HepG2 (cell line): ENCODE results near the gene SAMD10. TPM values are rescaled to one million over a fixed set of nuclear protein-coding genes. Genes with fewer than 3 reads are reported as not detected.
A peak's percentile ranks its signal among the peaks of the same experiment; 100 is the strongest.

Source experiments
- ADNP ChIP-seq: sonication (generic); formaldehyde crosslinking; IDR thresholded peaks from 2 replicates; pipeline ENCODE4 v1.4.0; 2020; ENCODE audit warnings: missing genetic modification reagents
- AGO2 ChIP-seq: fragments of 200-400 bp; formaldehyde crosslinking; optimal IDR thresholded peaks from 2 replicates; pipeline ENCODE3; 2017; ENCODE audit warnings: mild to moderate bottlenecking, low read depth, low read length, moderate library complexity
- ARNT ChIP-seq: fragments of 450-650 bp; IDR thresholded peaks from 2 replicates; pipeline ENCODE4 v1.6.1; 2017
- ATF1 ChIP-seq: IDR thresholded peaks from 2 replicates; pipeline ENCODE4 v1.6.1; 2016; ENCODE audit warnings: mild to moderate bottlenecking, control low read depth
- BCL6 ChIP-seq: IDR thresholded peaks from 2 replicates; pipeline ENCODE4 v1.6.1; 2016; ENCODE audit warnings: missing genetic modification reagents, missing compliant biosample characterization
- E2F5 ChIP-seq: sonication (generic); formaldehyde crosslinking; conservative IDR thresholded peaks from 2 replicates; pipeline ENCODE4 v1.4.0; 2020; ENCODE audit warnings: missing genetic modification reagents
- ELF3 ChIP-seq: IDR thresholded peaks from 2 replicates; pipeline ENCODE4 v1.6.1; 2016; ENCODE audit warnings: missing genetic modification reagents, missing compliant biosample characterization
- HHEX ChIP-seq: IDR thresholded peaks from 2 replicates; pipeline ENCODE4 v1.6.1; 2016; ENCODE audit warnings: control low read depth
- JUN ChIP-seq: sonication (generic); formaldehyde crosslinking; IDR thresholded peaks from 2 replicates; pipeline ENCODE4 v1.4.0; 2020; ENCODE audit warnings: mild to moderate bottlenecking, missing genetic modification reagents
- KDM4B ChIP-seq: sonication (generic); formaldehyde crosslinking; IDR thresholded peaks from 2 replicates; pipeline ENCODE4 v1.4.0; 2020; ENCODE audit warnings: missing genetic modification reagents
- LRRFIP1 ChIP-seq: sonication (generic); formaldehyde crosslinking; conservative IDR thresholded peaks from 2 replicates; pipeline ENCODE4 v1.4.0; 2020; ENCODE audit warnings: missing genetic modification reagents
- NR2F2 ChIP-seq: IDR thresholded peaks from 2 replicates; pipeline ENCODE4 v1.6.1; 2012; ENCODE audit warnings: low read depth, inconsistent platforms, borderline replicate concordance
- RFX5 ChIP-seq: IDR thresholded peaks from 2 replicates; pipeline ENCODE4 v1.6.1; 2011; ENCODE audit warnings: low read depth, low read length, improper control_type of control experiment
- SETDB1 ChIP-seq: sonication (generic); formaldehyde crosslinking; IDR thresholded peaks from 2 replicates; pipeline ENCODE4 v1.5.1; 2020; ENCODE audit warnings: missing genetic modification reagents, mild to moderate bottlenecking, borderline replicate concordance
- TARDBP ChIP-seq: sonication (generic); formaldehyde crosslinking; IDR thresholded peaks from 2 replicates; pipeline ENCODE4 v1.8.0; 2022; ENCODE audit warnings: mild to moderate bottlenecking, missing genetic modification reagents
- TMF1 ChIP-seq: sonication (generic); formaldehyde crosslinking; IDR thresholded peaks from 2 replicates; pipeline ENCODE4 v1.8.1; 2022; ENCODE audit warnings: low read depth, missing genetic modification reagents
- ZFX ChIP-seq: sonication (generic); formaldehyde crosslinking; IDR thresholded peaks from 2 replicates; pipeline ENCODE4 v1.4.0; 2020; ENCODE audit warnings: mild to moderate bottlenecking, low read depth, missing genetic modification reagents, moderate library complexity
- ZNF143 ChIP-seq: sonication (generic); formaldehyde crosslinking; IDR thresholded peaks from 2 replicates; pipeline ENCODE4 v1.4.0; 2020; ENCODE audit warnings: missing genetic modification reagents
- ZNF510 ChIP-seq: sonication (generic); formaldehyde crosslinking; IDR thresholded peaks from 2 replicates; pipeline ENCODE4 v1.4.0; 2020; ENCODE audit warnings: low read depth, mild to moderate bottlenecking, missing genetic modification reagents
- ZNF546 ChIP-seq: sonication (generic); formaldehyde crosslinking; conservative IDR thresholded peaks from 2 replicates; pipeline ENCODE4 v1.8.1; 2023; ENCODE audit warnings: mild to moderate bottlenecking, missing genetic modification reagents
- ZNF598 ChIP-seq: sonication (generic); formaldehyde crosslinking; IDR thresholded peaks from 2 replicates; pipeline ENCODE4 v1.5.1; 2020; ENCODE audit warnings: mild to moderate bottlenecking, missing genetic modification reagents, borderline replicate concordance
- ZNF788 ChIP-seq: sonication (generic); formaldehyde crosslinking; IDR thresholded peaks from 2 replicates; pipeline ENCODE4 v1.5.0; 2020; ENCODE audit warnings: mild to moderate bottlenecking, missing genetic modification reagents, borderline replicate concordance
- ZNF891 ChIP-seq: sonication (generic); formaldehyde crosslinking; IDR thresholded peaks from 2 replicates; pipeline ENCODE4 v1.5.0; 2020; ENCODE audit warnings: mild to moderate bottlenecking, missing genetic modification reagents
- ZSCAN20 ChIP-seq: sonication (generic); formaldehyde crosslinking; IDR thresholded peaks from 2 replicates; pipeline ENCODE4 v1.4.0; 2020; ENCODE audit warnings: missing genetic modification reagents, mild to moderate bottlenecking, borderline replicate concordance
- polyA plus RNA-seq, 8 experiments: library from polyadenylated mRNA; depleted of rRNA in 3 of 8; stranded (reverse) in 7 of 8; unstranded in 1 of 8; fragments of >200 nt; fragmentation: Illumina TruSeq in 4 of 8; extraction: Trizol in 4 of 8; gene quantifications; 2 replicates each; pipeline versions ENCODE4 v1.2.1 to v1.2.3, GENCODE V29; 2011 to 2016; ENCODE audit warnings: low read depth in 4 of 8, missing spikeins in 1 of 8, mixed read lengths in 1 of 8; ENCODE audit not compliant: insufficient read depth in 1 of 8
- total RNA-seq, 5 experiments: library from RNA; depleted of rRNA; stranded (reverse); fragments of >200 nt; fragmentation: Illumina TruSeq; extraction: Trizol; gene quantifications; 2 replicates each; pipeline ENCODE4 v1.2.3, GENCODE V29; 2016; ENCODE audit warnings: low read depth in 1 of 5
- TF ChIP-seq, protein P1 (sequence below): sonication (generic); formaldehyde crosslinking; IDR thresholded peaks from 2 replicates; pipeline ENCODE4 v1.4.0; 2020; ENCODE audit warnings: missing genetic modification reagents, mild to moderate bottlenecking, borderline replicate concordance

Gene SAMD10
- total and polyA plus RNA-seq, 2 of the 13 experiments (the other 11 are each of a cell fraction or from before 2014, with no cell fraction given): 6.1 to 11.0 TPM

DNA sequence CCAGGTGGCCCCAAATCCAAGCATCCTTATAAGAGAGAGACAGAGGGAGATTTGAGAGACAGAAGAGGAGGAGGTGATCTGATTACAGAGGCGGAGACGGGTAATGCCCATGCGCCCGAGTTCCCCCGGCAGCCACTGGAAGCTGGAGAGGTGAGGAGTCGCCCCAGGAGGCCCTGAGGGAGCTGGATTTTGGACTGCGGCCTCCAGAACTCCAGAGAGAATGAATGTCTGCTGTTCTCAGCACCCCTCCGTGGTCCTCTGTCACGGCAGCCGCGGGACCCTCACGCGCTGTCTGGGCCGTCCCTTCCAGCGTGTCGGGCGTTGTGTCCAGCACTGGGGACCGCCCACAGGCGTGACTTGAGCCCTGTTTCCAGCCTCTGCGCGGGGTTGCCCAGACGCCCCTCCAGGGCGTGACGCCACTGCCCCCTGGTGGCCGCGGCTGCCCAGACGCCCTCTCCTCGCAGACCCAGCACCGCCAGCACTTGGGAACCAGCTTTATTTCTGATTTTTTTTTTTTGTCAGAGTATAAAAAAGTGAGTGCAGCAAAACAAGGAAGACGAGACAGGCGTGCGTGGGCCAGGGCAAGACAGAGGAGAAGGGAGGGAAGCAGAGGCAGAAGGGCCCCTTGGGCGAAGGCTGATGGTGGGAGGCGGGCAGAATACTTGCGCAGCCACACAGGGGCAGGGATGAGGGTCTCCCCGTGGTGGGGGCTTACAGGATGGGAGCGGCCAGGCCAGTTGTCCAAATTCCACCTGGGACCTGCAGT is 5.6 kb downstream of the SAMD10 start (continued):
- TF ChIP-seq JUN (CRISPR knock-in tag) (0 out of 2 replicates have a peak, but pooled peaks have one; percentile 43), E2F5 (CRISPR knock-in tag) (peak; percentile 72), BCL6 (peak; percentile 65), ZNF598 (CRISPR knock-in tag) (no peak), ZNF788 (CRISPR knock-in tag) (peak; percentile 96), ZNF546 (CRISPR knock-in tag) (0 out of 2 replicates have a peak, but pooled peaks have one; percentile 10), KDM4B (CRISPR knock-in tag) (peak; percentile 96), ARNT (no peak), ATF1 (CRISPR knock-in tag) (no peak), ZNF143 (CRISPR knock-in tag) (peak; percentile 71; the same call in 1 of the 2 replicates), ADNP (peak; percentile 68; the same call in 1 of the 2 replicates), ZNF891 (CRISPR knock-in tag) (peak; percentile 73), AGO2 (peak; percentile 97), ZSCAN20 (CRISPR knock-in tag) (peak; percentile 96), HHEX (CRISPR knock-in tag) (no peak), RFX5 (peak; percentile 70), TMF1 (CRISPR knock-in tag) (no peak), SETDB1 (CRISPR knock-in tag) (no peak), ZFX (CRISPR knock-in tag) (peak; percentile 78), NR2F2 (peak; percentile 32; the same call in 1 of the 2 replicates), ZNF510 (CRISPR knock-in tag) (peak; percentile 91; the same call in 1 of the 2 replicates), TARDBP (peak; percentile 68; the same call in 1 of the 2 replicates), ELF3 (CRISPR knock-in tag) (peak; percentile 58; the same call in 1 of the 2 replicates), LRRFIP1 (CRISPR knock-in tag) (no peak)
- TF ChIP-seq, protein P1, sequence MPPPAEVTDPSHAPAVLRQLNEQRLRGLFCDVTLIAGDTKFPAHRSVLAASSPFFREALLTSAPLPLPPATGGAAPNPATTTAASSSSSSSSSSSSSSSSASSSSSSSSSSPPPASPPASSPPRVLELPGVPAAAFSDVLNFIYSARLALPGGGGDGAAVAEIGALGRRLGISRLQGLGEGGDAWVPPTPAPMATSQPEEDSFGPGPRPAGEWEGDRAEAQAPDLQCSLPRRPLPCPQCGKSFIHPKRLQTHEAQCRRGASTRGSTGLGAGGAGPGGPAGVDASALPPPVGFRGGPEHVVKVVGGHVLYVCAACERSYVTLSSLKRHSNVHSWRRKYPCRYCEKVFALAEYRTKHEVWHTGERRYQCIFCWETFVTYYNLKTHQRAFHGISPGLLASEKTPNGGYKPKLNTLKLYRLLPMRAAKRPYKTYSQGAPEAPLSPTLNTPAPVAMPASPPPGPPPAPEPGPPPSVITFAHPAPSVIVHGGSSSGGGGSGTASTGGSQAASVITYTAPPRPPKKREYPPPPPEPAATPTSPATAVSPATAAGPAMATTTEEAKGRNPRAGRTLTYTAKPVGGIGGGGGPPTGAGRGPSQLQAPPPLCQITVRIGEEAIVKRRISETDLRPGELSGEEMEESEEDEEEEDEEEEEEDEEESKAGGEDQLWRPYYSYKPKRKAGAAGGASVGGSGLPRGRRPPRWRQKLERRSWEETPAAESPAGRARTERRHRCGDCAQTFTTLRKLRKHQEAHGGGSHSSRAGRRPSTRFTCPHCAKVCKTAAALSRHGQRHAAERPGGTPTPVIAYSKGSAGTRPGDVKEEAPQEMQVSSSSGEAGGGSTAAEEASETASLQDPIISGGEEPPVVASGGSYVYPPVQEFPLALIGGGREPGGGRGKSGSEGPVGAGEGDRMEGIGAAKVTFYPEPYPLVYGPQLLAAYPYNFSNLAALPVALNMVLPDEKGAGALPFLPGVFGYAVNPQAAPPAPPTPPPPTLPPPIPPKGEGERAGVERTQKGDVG (CRISPR knock-in tag): peak; percentile 74; the same call in 1 of the 2 replicates
